NT2/D1 (cell line): ENCODE data around the gene SDK1.

Experiments used
- DNase-seq: peaks from one replicate; pipeline ENCODE4 v3.0.0-alpha.2; 2011; ENCODE audit warnings: low read depth, low spot score
- H3K27me3 ChIP-seq: 2 replicates; pipeline ENCODE4 v1.6.0; 2011; ENCODE audit warnings: mild to moderate bottlenecking; ENCODE audit not compliant: insufficient read length, insufficient read depth
- H3K36me3 ChIP-seq: 2 replicates; pipeline ENCODE4 v1.6.1; 2011; ENCODE audit warnings: mild to moderate bottlenecking, low read length, mixed read lengths; ENCODE audit not compliant: insufficient read depth, insufficient read length
- H3K4me1 ChIP-seq: 2 replicates; pipeline ENCODE4 v1.5.1; 2011; ENCODE audit not compliant: insufficient read depth, insufficient read length
- H3K4me3 ChIP-seq: 2 replicates; pipeline ENCODE4 v1.5.1; 2011; ENCODE audit warnings: low read depth; ENCODE audit not compliant: insufficient read length
- H3K9ac ChIP-seq: 2 replicates; pipeline ENCODE4 v1.6.0; 2011; ENCODE audit warnings: low read depth; ENCODE audit not compliant: insufficient read length
- H3K9me3 ChIP-seq: 2 replicates; pipeline ENCODE4 v1.5.1; 2011; ENCODE audit warnings: mild to moderate bottlenecking, low read length; ENCODE audit not compliant: insufficient read depth
- SUZ12 ChIP-seq: IDR thresholded peaks from 2 replicates; pipeline ENCODE4 v1.6.1; 2011; ENCODE audit not compliant: insufficient read length, insufficient read depth; ENCODE audit errors: extremely low read depth
- YY1 ChIP-seq: IDR thresholded peaks from 2 replicates; pipeline ENCODE4 v1.6.1; 2011; ENCODE audit not compliant: insufficient read length, insufficient read depth
- ZNF274 ChIP-seq: IDR thresholded peaks from 2 replicates; pipeline ENCODE4 v1.6.1; 2011; ENCODE audit warnings: mild to moderate bottlenecking, low read depth, low read length

SDK1 gene

DNA sequence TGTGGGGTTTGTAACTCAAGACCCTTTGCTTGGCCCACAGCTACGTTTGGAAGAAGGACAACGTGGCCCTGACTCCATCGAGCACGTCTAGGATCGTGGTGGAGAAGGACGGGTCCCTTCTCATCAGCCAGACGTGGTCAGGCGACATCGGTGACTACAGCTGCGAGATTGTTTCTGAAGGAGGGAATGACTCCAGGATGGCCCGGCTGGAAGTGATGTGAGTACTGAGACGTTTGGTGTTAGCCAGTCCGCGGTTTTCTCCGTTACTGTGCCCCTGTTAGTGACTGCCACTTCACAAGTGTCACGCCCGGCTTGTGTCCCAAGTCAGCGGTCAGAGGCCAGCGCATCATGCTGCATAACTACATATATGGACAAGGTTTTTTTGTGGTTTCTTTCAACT is 673.3 kb downstream of the SDK1 start:
- TF ChIP-seq SUZ12, result no peak
- no peak for TF ChIP-seq YY1
- TF ChIP-seq ZNF274, result no peak
- DNase-seq, result no peak
- Histone ChIP-seq H3K36me3 (no peaks in the 10 kb centered on the region), H3K27me3 (no peaks in the 10 kb centered on the region), H3K9me3 (peaks cover 9% of the 10 kb centered on the region; the same call in 1 of the 2 replicates), H3K9ac (no peak overlapping the region), H3K4me1 (peaks cover 4% of the 10 kb centered on the region), H3K4me3 (no peak overlapping the region)

DNA sequence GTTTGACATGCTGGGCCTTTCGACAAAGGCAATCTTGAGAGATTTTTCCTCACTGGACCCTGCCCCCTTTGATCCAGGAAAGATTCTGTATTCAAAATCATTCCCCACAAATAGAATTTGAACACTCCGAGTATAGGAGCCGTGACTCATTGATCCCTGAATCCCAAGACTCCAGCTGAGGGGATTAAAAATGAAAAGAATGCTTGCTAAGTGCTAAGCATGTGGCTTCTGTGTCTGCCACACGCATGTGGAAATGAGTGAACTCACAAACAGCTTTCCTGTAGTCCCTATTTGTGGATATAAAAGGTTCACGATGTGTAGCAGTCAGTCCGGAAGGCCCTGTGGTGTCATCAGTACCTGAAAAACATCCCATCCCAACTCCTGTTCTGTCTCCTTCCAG is 674.3 kb downstream of the SDK1 start:
- TF ChIP-seq YY1 (no peak), SUZ12 (no peak), ZNF274 (no peak)
- no peaks in the 10 kb centered on the region for H3K36me3 ChIP-seq
- no peak for DNase-seq
- H3K4me1 ChIP-seq, result peaks cover 4% of the 10 kb centered on the region
- H3K27me3 ChIP-seq, result no peaks in the 10 kb centered on the region
- H3K4me3 ChIP-seq, result no peak overlapping the region
- H3K9ac ChIP-seq, result no peak overlapping the region
- H3K9me3 ChIP-seq, result peaks cover 9% of the 10 kb centered on the region; the same call in 1 of the 2 replicates

DNA sequence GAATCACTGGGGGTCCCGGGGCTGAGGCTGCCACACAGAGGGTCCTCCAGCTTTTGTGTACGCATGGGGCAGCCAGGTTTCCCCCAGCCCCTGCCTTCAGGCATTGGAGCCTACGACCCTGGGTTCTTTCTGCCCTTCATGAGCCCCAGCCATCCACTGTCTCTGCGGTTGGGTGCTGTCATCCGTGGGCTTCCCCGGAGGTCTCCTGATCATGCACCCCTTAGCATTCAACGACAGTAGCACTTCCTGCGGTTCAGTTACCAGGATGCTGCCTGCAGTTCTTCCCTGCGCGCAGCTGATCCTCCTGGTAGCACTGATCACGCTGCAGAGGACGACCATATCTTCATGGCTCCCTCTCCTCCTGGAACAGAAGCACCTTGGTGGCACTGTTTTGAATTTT is 676.3 kb downstream of the SDK1 start:
- no peak overlapping the region for H3K4me3 ChIP-seq
- no peak overlapping the region for H3K9ac ChIP-seq
- TF ChIP-seq ZNF274 (no peak), SUZ12 (no peak), YY1 (no peak)
- no peaks in the 10 kb centered on the region for H3K27me3 ChIP-seq
- H3K9me3 ChIP-seq, result peaks cover 15% of the 10 kb centered on the region; the same call in 1 of the 2 replicates
- DNase-seq, result no peak
- no peaks in the 10 kb centered on the region for H3K36me3 ChIP-seq
- H3K4me1 ChIP-seq, result peaks cover 3% of the 10 kb centered on the region

DNA sequence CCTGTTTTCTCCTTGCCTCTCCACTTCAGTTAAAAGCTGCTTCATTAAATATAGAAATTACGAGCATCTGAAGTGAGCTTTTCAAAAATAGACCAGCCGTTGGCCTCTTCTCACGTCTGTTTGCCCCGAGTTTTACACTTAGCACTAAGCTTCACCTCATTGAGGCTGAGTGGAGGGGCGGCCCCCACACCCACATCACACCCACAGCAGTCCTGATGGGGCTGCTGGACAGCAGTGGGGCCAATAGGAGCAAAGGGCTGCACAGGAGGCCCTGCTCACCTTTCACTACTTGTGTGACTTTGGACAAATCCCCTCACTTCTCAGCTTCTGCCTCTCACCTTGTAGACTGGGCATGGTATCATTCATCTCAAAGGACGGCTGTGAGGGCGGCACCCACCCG is 677.8 kb downstream of the SDK1 start:
- no peak for DNase-seq
- Histone ChIP-seq H3K9ac (no peak overlapping the region), H3K27me3 (no peaks in the 10 kb centered on the region), H3K9me3 (peaks cover 15% of the 10 kb centered on the region; the same call in 1 of the 2 replicates), H3K4me1 (no peaks in the 10 kb centered on the region), H3K36me3 (no peaks in the 10 kb centered on the region), H3K4me3 (no peak overlapping the region)
- TF ChIP-seq ZNF274 (no peak), SUZ12 (no peak)

DNA sequence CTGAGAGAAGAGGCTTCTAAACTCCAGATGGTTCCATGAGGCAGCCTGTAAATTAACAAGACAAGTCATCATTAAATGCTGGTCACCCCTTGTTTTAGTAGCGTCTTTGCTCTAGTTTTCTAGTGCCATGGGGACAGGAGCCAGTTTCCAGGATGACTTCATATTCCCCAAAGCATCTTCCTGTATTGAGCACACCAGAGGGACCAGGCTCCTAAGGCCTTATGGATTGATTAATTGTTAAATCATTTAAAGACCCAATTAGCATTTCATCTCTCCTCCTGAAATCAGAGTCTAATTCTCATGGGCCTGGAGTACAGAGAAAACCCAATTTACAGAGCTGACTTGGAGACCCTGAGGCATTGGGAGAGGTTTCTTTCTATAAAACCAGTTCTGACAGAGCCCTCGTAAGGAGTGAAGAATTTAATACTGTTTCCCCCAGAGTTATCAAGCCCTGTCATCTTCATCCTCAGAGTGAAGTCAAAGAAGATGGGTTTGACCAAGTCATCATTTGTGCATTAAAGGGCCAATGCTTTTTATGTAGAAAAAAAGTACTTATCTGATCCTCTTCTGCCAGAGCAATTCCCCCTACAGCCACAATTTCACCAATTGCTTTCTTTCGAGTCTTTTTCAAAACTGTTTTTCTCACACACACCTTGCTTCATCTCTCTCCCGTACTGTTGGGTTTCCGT is 678.7 kb downstream of the SDK1 start:
- Histone ChIP-seq H3K9ac (no peak overlapping the region), H3K36me3 (no peaks in the 10 kb centered on the region), H3K27me3 (no peaks in the 10 kb centered on the region), H3K4me3 (no peak overlapping the region), H3K9me3 (peaks cover 15% of the 10 kb centered on the region; the same call in 1 of the 2 replicates), H3K4me1 (no peaks in the 10 kb centered on the region)
- no peak for DNase-seq
- TF ChIP-seq YY1, result no peak
- TF ChIP-seq SUZ12, result no peak
- no peak for TF ChIP-seq ZNF274

DNA sequence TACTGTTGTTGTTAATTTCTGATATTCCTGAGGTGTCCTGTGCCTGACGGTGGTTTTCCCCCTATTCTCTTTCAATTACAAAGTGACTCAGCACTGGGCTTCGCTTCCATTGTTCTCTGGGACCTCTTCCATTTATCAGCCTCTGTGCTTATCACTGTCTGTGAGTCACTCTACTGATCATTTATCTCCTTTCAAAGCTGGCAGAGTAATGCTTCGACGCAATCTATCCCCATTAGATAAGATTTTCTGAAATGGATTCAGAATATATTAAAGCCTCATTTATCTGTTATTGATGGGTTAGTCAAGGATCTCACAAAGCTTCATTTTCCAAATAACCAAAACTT is 679.2 kb downstream of the SDK1 start:
- H3K27me3 ChIP-seq, result no peaks in the 10 kb centered on the region
- TF ChIP-seq YY1 (no peak), ZNF274 (no peak), SUZ12 (no peak)
- no peaks in the 10 kb centered on the region for H3K4me1 ChIP-seq
- peaks cover 15% of the 10 kb centered on the region; the same call in 1 of the 2 replicates for H3K9me3 ChIP-seq
- DNase-seq, result peak; percentile 50
- H3K9ac ChIP-seq, result no peak overlapping the region
- H3K4me3 ChIP-seq, result no peak overlapping the region
- H3K36me3 ChIP-seq, result no peaks in the 10 kb centered on the region

DNA sequence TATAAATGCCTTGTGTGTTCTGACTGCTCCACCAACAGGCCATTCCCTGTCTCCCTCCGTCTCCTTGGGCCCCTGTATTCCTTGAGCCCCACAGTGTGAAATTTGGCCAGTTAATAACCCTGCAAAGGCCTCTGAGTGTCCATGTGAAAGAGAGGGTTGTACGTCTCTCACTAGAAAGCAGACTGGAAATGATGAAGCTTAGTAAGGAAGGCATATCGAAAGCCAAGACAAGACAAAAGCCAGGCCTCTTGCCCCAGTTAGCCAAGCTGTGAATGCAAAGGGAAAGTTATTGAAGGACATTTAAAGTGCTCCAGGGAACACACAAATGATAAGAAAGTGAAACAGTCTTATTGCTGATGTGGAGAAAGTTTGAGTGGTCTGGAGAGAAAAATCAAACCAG is 680.2 kb downstream of the SDK1 start:
- Histone ChIP-seq H3K4me1 (no peaks in the 10 kb centered on the region), H3K4me3 (no peak overlapping the region), H3K36me3 (no peaks in the 10 kb centered on the region), H3K27me3 (no peaks in the 10 kb centered on the region), H3K9me3 (peaks cover 15% of the 10 kb centered on the region; the same call in 1 of the 2 replicates), H3K9ac (no peak overlapping the region)
- no peak for DNase-seq
- no peak for TF ChIP-seq SUZ12
- no peak for TF ChIP-seq ZNF274
- no peak for TF ChIP-seq YY1
